Breast epithelium (tissue), 3 donors: Measurements from ENCODE around the gene TRPV4.

Experiments used
- CTCF ChIP-seq, 3 donors: fragments of 450-650 bp; IDR thresholded peaks; one replicate each; pipeline ENCODE4 v1.5.1; 2016 to 2017; ENCODE audit warnings: antibody characterized with exemption in 3 of 3, mild to moderate bottlenecking in 3 of 3, moderate library complexity in 3 of 3
- POLR2A ChIP-seq: fragments of 450-650 bp; IDR thresholded peaks from one replicate; pipeline ENCODE4 v1.6.1; 2016; ENCODE audit warnings: antibody characterized with exemption, mild to moderate bottlenecking, moderate library complexity

DNA sequence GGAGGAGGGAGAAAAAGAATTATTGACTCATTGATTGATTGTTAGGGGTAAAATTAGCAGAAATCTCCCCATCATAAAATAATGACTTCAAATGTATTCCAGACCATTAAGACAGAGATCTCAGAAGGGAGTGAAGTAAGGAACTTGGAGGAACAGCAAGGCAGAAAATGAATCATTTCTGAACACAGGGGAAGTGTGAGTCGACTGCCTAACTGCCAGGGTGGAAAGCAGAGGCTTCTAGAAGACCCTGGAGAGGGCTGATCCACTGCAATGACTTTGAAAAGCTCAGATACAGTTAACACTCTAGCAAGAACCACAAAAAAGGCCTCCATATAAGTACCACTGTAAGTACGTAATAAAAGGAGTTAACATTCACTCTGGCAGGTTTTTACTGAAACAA is 37.5 kb upstream of the TRPV4 start:
- no peak for TF ChIP-seq CTCF (IDR thresholded peaks at IDR 0.05)
- no peak for TF ChIP-seq POLR2A
